Forelimb muscle (tissue), 1 donor: ENCODE data around the gene ACHE. TPM values are rescaled to one million over a fixed set of nuclear protein-coding genes. Genes with fewer than 3 reads are reported as not detected.

Experiments used
- DNase-seq: peaks from one replicate; pipeline ENCODE4 v3.0.0-alpha.2; 2013; ENCODE audit warnings: low read depth
- polyA plus RNA-seq: library from polyadenylated mRNA; unstranded; fragments of 120-200 nt; gene quantifications from one replicate; pipeline ENCODE4 v1.2.1, GENCODE V29; 2013; ENCODE audit not compliant: insufficient read length

Gene ACHE
- polyA plus RNA-seq, 1 donor = 67.1 TPM

DNA sequence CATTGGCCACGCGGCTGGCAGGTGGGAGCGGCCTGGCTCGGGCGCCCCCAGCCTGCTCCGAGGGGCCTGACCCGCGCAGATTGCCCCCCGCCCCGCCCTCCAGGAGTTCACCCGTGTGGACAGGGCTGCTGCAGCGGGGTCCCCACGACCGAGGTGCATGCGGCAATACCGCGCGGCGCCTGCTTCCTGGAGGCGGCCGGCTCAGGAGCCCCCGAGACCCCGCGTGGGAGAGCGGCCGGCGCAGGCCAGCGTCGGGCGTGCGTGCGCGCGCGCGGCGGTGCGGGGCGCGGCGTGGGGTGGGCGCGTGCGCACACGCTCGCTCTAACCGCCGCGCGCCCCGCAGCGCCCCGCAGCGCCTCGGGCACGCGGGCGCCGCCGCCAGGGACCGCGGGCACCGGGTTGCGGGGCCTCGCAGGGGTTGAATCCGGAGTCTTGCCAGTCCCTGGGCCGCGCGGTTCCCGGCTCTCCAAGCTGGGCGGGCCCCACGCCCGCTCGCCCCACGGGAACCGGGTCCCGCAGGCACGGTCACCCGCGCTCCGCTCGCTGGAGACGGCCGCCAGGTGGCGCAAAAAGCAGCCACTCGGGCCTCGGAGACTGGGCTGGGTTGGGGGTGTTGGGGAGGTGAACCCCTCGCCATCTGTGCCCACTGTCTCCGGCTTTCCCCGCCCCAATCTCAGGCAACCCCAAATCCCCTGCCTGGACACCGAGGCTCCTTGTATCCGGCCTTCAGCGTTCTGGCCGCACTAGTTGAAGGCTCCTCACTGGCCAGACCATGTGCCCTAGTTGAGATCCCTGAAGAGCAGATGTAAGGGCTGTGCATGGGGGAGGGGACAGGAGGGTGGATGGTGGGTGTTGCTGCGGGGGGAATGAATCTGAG is 1.3 kb upstream of the ACHE start:
- no peak for DNase-seq

DNA sequence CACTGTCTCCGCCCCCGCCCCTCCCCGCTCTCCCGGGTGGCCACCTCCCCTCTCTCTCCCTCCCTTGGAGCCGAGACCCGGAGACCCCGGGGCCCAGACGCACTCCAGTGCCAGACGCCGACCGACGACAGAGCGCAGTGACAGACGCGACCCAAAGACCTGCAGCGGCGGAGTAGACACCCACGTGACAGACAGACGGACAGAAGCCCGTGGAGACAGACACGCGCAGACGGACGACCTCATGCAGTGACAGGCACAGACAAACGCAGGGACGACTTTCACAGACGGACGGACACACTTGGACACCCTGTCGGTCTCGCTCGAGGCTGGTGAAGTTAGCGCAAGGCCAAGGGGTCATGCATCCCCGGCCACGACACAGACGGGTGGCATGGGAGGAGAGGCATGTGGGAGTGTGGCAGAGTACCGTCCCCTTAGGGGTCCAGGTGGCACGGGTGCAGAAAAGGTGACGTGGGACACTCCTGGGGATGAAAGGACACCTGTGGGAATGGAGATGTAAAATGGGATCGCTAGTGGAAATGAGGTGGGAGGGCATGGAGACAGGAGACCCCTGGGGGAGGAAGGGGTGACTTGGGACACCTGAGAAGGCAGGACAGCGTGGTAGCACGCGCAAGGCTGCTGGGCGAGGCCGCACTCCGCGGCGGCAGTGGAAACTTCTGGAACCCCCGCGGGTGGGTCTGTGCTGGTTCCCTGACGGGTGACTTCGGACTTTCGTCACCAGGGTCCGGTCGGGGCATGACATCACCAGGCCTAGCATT is 456 bp upstream of the ACHE start:
- no peak for DNase-seq

DNA sequence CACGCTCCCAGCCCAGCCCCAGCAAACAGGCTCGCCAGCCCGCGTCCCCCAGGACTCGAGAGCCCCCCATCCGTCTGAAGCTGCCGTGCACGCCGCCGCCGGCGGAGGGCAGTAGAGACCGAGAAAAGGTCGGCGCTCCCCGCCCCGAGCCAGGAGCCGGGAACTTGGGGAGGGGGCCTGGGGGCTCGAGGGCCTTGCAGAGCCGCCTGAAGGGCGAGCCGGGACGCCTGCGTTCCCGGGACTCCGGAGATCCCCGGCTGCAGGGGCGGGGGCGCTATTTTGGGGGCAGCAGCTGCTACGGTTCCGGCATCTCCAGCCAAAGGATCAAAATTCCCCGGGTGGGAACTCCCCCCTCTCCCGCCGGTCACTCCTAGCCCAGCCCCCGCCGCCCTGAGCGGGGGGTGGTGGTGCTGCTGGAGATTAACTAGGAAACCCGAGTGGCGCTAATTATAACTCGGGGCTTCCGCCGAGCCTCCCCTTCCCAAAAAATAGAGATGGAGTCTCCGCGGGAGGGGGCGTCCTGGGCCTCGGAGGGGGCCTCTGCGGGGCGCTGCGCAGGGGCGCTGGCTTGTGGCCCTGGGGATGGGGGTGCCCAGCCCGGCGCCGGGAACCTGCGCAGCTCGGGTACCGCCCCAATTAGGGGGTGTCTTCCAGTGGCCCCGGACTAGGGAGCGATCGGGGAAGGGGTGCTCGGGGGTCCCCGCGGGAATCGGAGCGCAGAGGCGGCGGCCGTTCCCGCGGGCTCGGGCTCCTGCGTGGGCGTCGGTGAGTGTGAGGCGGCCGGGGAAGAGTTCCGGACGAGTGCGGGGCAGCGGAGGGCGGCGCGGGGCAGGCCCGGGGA is 608 bp downstream of the ACHE start:
- no peak for DNase-seq

DNA sequence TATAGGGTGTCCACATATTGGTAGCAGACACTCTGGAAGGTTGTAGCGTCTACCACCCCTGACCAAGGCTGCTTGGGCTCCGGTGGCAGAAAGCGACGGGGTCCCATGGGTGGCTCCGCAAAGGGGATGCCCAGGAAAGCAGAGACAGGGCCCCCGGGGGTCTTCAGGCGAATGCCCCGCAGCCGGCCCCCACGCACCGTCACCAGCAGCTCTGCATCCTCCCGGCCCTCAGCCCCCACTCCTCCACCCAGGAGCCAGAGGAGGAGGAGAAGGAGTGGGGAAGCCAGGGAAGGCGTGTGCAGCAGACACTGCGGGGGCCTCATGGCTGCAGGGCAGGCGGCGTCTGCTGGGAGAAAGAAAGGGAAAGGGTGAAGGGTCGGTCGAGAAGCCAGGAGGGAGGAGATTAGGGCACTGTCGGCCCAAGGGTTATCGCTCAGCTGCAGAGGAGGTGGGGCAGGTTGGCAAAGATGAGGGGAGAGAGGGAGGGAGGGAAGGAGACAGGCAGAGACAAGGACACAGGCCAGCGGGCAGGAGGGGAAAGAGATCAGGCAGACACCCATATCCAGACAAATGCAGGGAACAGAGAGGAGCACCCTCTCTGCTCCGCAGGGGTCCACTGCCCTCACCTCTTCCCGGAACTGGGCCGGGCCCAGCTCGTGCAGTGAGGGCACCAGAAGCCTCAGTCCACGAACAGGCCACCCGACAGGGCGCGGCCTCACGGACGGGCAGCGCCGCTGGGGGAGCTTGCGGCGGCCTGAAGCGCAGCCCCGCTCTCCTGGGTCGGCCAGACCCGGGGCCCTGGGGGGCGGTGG is 1.6 kb downstream of the ACHE start:
- no peak for DNase-seq

DNA sequence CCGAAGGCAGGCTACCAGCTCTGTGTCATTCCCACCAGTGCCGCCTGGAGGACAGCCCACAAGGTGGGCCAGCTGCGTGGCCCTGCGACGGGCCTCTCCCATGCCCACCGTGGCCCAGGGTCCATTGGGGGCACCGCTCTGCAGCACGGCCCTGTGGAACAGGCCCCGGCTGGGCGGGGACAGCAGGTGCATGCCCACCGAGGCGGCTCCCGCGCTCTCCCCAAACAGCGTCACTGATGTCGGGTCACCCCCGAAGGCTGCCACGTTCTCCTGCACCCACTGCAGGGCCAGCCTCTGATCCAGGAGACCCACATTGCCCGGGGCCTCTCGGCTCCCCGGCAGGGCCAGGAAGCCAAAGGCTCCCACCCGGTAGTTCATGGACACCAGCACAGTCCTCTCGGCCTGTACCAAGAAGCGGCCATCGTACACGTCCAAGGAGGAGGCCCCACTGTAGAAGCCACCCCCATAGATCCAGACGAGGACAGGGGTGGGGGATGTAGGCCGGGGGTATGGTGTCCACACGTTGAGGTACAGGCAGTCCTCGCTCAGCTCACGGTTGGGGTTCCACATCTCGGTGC is 2.3 kb downstream of the ACHE start:
- no peak for DNase-seq

DNA sequence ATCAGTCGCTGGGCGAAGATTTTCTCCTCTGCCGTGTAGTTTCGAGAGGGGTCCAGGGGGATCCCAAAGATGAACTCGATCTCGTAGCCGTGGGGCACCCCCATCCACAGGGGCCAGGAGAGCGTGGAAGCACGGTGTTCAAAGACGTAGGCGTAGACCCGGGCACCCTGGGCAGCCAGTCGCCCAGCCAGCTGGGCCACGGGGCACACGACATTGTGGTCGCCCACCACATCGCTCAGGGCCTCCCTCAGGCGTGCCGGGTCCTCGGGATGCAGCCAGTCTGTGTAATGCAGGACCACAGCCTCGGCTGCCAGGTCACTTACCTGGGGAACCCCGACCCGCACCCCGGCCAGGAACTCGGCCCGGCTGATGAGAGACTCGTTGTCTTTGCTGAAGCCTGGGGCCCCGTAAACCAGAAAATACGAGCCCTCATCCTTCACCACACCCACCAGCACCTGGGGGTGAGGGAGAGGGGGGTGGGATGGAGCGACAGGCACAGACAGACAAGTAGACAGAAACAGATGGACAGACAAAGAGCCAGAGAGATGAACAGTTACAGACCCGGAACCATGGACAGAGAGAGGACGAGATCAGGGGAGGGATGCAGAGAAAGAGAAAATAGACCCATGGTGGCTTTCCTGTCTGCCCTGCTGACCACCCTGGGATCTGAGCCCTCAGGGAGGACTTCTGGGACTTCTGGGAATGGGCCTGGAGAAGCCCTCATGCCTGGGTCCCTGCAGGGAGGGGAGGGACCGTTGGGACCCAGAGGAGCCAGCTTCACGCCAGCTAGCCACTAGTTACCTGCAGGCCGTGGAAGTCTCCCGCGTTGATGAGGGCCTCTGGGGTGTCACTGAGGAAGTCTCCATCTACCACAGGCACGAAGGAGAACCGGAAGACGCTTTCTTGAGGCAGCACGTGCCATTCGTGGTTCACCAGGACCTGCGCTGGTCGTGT is 3.0 kb downstream of the ACHE start:
- no peak for DNase-seq

DNA sequence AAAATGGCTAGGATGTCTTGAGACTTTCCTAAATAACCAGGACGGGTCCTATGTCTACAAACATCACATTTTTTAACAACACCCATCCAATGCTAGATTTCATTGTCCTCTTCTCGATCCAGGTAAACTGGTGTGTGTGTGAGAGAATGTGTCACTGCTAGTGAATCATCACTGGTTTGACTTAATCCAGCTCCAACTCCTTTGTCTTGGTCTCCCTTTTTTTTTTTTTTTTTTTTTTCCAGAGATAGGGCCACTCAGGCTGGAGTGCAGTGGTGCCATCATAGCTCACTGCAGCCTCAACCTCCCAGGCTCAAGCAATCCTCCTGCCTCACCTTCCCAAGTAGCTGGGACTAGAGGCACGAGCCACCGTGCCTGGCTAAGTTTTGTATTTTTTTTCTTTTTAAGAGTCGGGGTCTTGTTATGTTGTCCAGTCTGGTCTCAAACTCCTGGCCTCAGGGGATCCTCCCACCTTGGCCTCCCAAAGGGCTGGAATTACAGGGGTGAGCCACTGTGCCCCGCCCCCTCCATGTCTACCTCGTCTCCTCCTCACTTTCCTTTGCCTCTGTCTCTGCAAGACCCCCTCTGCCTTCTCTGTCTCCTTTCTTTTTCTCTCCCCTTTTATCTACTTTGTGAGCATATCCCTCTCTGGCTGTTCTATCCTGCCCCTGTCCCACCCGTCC is 4.0 kb downstream of the ACHE start:
- no peak for DNase-seq

DNA sequence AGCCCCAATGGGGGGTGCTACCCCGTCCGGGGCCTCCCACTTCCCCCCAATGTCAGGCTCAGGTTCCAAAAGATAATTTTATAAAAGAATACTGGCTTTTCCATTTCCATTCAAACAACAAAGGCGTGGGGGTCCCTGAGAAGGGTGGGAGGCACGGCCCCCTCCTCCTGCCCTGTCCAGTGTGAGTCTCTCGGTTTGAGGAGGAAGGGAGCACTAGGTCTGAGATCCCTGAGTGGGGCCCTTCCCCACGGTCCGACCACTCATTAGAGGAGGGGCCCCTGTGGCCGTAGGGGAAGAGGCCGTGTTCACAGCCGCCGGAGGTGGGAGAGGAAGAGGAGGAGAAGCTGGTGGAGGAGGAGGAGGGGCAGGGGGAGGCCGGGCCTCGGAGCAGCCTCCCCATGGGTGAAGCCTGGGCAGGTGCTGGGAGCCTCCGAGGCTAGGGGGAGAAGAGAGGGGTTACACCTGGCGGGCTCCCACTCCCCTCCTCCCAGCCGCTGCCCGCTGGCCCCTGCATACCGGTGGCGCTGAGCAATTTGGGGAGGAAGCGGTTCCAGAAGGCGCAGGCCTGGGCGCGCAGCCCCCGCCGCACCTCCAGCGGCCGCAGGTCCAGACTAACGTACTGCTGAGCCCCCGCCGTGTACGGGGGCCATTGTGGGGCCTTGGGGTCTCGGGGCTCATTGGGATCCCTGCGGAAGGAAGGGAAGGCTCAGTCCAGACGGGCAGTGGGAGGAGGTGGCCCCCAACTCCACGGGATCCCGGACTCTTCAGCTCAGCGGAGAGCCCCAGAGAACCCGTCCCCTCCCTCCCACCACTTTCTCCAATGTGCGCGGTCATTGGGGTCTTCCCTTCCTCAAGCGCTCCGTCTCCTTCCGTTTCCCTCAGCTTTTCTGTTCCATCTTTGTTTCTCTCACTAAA is 4.8 kb downstream of the ACHE start:
- no peak for DNase-seq

DNA sequence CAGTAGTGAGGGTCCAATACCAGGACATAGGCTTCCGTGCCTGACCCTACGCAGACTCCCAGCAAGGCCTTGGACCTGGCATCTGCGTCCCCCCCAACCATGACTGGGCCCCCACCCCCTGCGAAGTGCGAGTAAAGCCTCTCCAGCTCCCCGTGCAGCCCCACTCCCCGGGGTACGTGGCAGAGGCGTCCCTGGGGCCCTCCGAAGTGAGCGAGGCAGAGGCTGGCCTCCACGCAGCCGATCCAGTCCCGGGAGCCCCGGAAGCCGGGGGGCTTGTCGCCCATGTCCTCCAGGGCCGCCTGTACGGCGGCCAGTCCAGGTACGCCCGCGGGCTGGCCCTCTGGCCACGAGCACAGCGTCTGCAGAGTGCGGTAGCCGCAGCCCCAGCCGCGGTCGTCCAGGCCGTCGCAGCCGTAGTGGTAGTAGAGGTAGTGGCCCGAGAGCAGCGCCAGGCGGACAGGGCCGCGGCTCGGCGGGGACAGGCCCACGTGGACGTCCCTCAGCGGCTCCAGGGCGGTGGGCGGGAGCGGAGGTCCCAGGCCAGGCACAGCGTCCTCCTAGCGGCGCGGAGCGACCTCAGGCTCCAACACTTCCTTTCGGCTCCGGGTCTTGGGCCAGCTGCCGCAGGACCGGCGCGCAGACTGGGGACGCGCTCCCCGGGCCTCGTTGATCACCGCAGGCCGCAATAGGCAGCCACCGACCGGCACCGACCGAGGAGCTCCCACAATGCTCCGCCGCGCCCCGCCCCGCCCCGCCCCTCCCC is 6.5 kb downstream of the ACHE start, which contains the start of gene UFSP1:
Gene UFSP1, minus strand, starts transcription at position 728 of the 763 bp plus-strand sequence. Its CDS starts 444 bp downstream, at position 284.
- DNase-seq = no peak

DNA sequence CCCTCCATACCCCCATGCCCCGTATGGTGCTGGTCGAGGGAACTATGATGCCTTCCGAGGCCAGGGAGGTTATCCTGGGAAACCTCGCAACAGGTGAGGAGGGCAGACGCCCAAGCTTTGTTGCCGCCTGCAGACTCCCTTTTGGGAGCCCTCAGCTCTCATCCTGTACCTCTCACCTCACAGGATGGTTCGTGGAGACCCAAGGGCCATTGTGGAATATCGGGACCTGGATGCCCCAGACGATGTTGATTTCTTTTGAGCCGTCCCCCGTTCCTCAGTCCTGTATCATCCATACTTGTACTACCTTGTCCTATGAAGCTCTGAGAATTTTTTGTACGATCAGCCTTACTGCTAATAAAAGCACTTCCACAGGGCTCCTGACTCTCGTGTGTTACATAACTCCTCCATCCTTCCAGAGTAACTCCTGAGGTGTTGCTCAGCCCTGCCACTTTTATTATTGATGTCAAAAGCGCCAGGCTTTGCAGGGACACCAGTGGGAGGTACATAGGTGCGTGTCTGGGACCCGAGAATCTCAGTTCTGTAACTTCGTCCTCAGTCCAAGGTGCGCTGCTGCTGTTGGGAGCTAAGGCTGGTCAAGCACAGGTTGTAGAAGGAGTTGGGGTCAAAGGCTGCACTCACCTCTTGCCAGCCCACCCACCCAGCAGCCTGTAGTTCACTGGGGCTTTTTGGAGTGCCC is 7.2 kb downstream of the ACHE start:
- DNase-seq = no peak

DNA sequence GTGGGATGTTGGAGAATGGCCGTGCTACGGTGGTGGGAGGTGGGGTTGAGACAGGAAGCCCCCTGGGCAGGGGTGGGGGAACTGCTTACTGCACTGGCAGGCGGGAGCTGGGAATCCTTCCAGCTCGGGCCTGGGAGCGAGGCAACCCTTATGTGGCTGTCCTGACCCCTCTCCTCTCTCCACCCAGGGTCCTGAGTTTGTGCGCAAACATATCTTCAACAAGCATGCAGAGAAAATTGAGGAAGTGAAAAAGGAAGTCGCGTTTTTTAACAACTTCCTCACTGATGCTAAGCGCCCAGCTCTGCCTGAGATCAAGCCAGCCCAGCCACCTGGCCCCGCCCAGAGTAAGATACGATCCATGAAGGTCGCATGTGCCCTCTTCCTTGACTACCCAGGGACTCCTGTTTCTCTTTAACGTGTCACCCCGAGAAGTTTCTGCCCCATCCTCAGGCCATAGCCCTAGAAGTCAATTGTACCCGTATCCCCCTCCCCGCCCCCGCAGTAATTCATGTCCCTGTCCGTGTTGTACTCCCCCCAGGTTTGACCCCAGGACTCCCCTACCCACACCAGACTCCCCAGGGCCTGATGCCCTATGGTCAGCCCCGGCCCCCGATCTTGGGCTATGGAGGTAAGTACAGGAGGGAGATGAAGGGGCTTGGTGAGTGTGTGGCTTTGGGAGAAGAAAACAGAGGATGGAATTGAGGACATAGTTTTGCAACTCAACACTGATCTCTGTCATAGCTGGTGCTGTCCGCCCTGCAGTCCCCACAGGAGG is 8.0 kb downstream of the ACHE start:
- no peak for DNase-seq

DNA sequence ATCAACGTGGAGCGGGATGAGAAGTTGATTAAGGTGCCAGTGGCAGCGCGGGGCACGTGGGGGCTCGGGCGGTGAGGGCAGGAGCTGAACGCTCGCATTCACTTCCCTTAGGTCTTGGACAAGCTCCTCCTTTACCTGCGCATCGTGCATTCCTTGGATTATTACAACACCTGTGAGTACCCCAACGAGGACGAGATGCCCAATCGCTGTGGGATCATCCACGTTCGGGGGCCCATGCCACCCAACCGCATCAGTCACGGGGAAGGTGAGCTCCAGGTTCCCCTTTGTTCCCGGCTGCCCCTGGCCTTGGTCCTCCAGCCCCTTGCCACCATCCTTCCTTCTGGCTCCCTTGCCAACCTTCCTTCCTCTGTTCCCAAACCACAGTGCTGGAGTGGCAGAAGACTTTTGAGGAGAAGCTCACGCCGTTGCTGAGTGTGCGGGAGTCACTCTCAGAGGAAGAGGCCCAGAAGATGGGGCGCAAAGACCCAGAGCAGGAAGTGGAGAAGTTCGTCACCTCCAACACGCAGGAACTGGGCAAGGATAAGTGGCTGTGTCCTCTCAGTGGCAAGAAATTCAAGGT is 8.7 kb downstream of the ACHE start:
- DNase-seq = no peak

DNA sequence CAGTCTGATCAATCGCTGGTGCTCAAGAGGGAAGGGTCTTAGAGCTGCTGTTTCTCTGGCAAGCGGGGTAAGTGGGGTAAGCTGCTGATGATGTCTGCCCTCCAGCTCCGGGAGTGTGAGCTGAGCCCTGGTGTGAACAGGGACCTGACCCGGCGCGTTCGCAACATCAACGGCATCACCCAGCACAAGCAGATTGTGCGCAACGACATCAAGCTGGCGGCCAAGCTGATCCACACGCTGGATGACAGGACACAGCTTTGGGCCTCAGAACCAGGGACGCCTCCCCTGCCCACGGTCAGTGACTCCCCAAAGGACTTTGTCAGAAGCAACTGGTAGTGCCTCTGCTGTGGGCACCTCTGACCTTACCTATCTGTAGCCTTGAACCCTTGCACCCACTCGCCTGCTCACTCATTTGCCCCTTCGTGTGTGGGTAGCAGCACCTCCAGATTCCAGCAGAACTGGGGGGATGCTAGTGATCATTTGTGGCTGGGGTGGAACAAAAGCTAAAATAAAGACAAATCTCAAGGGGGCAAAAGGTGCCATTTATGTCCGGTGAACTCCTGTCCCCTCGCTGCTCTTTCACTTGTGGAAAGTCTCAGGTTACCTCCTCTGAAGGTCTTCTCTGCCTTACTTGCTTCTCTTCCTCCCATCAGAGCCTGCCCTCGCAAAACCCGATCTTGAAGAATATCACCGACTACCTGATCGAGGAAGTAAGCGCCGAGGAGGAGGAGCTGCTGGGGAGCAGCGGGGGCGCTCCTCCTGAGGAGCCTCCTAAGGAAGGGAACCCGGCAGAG is 9.3 kb downstream of the ACHE start:
- DNase-seq = no peak

DNA sequence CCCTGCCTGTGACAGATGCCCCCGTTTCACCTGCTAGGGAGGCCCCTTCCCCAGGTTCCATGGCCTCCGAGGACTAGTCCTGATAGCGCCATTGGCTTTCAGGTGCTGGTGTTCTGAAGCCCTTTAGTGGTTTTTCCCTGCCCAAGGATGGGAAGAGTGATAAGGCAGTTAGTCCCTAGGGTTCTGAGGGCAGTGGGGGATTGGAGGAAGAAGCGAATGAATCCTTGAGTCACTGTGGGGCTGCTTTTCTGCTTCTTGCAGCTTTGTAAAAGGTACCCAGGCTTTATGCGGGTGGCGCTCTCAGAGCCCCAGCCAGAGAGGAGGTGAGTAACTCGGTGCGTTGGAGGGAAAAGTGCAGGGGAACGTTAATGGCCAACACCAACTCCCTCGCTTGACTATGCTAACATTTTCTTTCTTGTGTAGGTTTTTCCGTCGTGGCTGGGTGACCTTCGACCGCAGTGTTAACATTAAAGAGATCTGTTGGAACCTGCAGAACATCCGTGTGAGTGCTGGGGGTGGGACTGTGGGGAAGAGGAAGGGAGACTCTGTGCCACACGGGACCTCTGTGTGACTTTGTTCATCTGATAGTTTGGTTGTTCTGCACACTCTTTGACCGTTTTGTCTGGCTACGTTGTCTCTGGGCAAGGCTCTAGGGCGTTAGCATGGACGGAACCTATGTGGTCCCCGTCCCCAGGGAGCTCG is 10.1 kb downstream of the ACHE start:
- no peak for DNase-seq
